Daoy (cell line): ENCODE measurements around the gene NUP205. TPM values are rescaled to one million over a fixed set of nuclear protein-coding genes. Genes with fewer than 3 reads are reported as not detected.

Experiments used
- DNase-seq: peaks from one replicate; pipeline ENCODE4 v3.0.0-alpha.2; 2015; ENCODE audit warnings: low read depth
- total RNA-seq: library from RNA; depleted of rRNA; stranded (reverse); fragments of >200 nt; shearing (Covaris generic); gene quantifications from 2 replicates; pipeline ENCODE4 v1.2.3, GENCODE V29; 2014; rRNA removed

Gene NUP205
- 101 and 102 TPM in 2 replicates for total RNA-seq

- DNase-seq: peak; percentile 77
These were observed at the start of gene NUP205 for GRCh38 chr7:135557455-135558336. Gene NUP205, plus strand, starts transcription at chr7:135557917. Its CDS starts 28 bp downstream, at chr7:135557945.

- DNase-seq: peak; percentile 33
These were observed 48.7 kb upstream of the NUP205 start for GRCh38 chr7:135508883-135509588.

- DNase-seq: no peak
These were observed 48.2 kb upstream of the NUP205 start for GRCh38 chr7:135509589-135509838.

GRCh38 chr7:135509839-135510591, 47.7 kb upstream of the NUP205 start, which contains the start of gene CNOT4:
Gene CNOT4, minus strand, starts transcription at chr7:135510102. Its CDS starts 71,771 bp downstream, at chr7:135438331.
- DNase-seq: peak; percentile 97

- DNase-seq: peak; percentile 8
These were observed 47.0 kb upstream of the NUP205 start for GRCh38 chr7:135510592-135511183.

GRCh38 chr7:135512135-135512887, 45.4 kb upstream of the NUP205 start:
- DNase-seq: peak; percentile 44

- DNase-seq: no peak
These were observed 42.9 kb upstream of the NUP205 start for GRCh38 chr7:135514856-135515255.

- DNase-seq: no peak
These were observed 40.7 kb upstream of the NUP205 start for GRCh38 chr7:135517060-135517459.

- DNase-seq: no peak
These were observed 39.0 kb upstream of the NUP205 start for GRCh38 chr7:135518748-135519147.

- DNase-seq: no peak
These were observed 38.5 kb upstream of the NUP205 start for GRCh38 chr7:135519233-135519688.

- no peak for DNase-seq
These were observed 37.8 kb upstream of the NUP205 start for GRCh38 chr7:135519871-135520270.

- DNase-seq: no peak
These were observed 35.2 kb upstream of the NUP205 start for GRCh38 chr7:135522509-135522908.

GRCh38 chr7:135523146-135523545, 34.6 kb upstream of the NUP205 start:
- no peak for DNase-seq

GRCh38 chr7:135525426-135525825, 32.3 kb upstream of the NUP205 start:
- no peak for DNase-seq

GRCh38 chr7:135527025-135527424, 30.7 kb upstream of the NUP205 start:
- DNase-seq: no peak

GRCh38 chr7:135536150-135536549, 21.6 kb upstream of the NUP205 start:
- DNase-seq: peak; percentile 6

- no peak for DNase-seq
These were observed 20.3 kb upstream of the NUP205 start for GRCh38 chr7:135537453-135537852.

GRCh38 chr7:135537905-135538304, 19.8 kb upstream of the NUP205 start:
- DNase-seq: no peak

GRCh38 chr7:135538376-135538775, 19.3 kb upstream of the NUP205 start:
- DNase-seq: no peak

- no peak for DNase-seq
These were observed 18.1 kb upstream of the NUP205 start for GRCh38 chr7:135539629-135540028.

- DNase-seq: no peak
These were observed 16.7 kb upstream of the NUP205 start for GRCh38 chr7:135541029-135541428.
